Neural cell (in vitro differentiated cells): ENCODE results near the gene CCDC32. TPM values are rescaled to one million over a fixed set of nuclear protein-coding genes. Genes with fewer than 3 reads are reported as not detected.

Experiments used
- H2AFZ ChIP-seq: fragments of 200-600, 300-800 bp; sonication (generic), shearing (Covaris generic); 2 replicates; pipeline ENCODE4 v1.6.0; 2014; ENCODE audit warnings: low read depth, mild to moderate bottlenecking, antibody characterized with exemption, low read length, moderate library complexity
- H3F3A ChIP-seq: fragments of 200-600 bp; shearing (Covaris generic); 2 replicates; pipeline ENCODE4 v1.6.1; 2016; ENCODE audit warnings: mild to moderate bottlenecking, moderate library complexity, mixed read lengths, antibody characterized with exemption, low read length; ENCODE audit not compliant: insufficient read depth, poor library complexity, severe bottlenecking
- H3K27ac ChIP-seq: fragments of 200-600, 300-800 bp; sonication (generic), shearing (Covaris generic); 2 replicates; pipeline ENCODE4 v1.5.1; 2014; ENCODE audit warnings: mild to moderate bottlenecking, low read length, moderate library complexity
- H3K27me3 ChIP-seq: fragments of 300-800, 200-600 bp; sonication (generic), shearing (Covaris generic); 2 replicates; pipeline ENCODE4 v1.6.0; 2014; ENCODE audit warnings: mild to moderate bottlenecking, low read depth, low read length, moderate library complexity; ENCODE audit not compliant: insufficient read depth
- H3K36me3 ChIP-seq: fragments of 300-800, 200-600 bp; sonication (generic), shearing (Covaris generic); 2 replicates; pipeline ENCODE4 v1.5.1; 2014; ENCODE audit warnings: mild to moderate bottlenecking, antibody characterized with exemption, low read length, moderate library complexity; ENCODE audit not compliant: insufficient read depth
- H3K4me2 ChIP-seq: fragments of 300-800, 200-600 bp; sonication (generic), shearing (Covaris generic); 2 replicates; pipeline ENCODE4 v1.6.0; 2014; ENCODE audit warnings: mild to moderate bottlenecking, low read length
- H3K4me3 ChIP-seq: fragments of 300-800, 200-600 bp; sonication (generic), shearing (Covaris generic); 2 replicates; pipeline ENCODE4 v1.5.1; 2014; ENCODE audit warnings: mild to moderate bottlenecking, low read length, moderate library complexity
- H3K79me2 ChIP-seq: fragments of 200-600 bp; shearing (Covaris generic); replicated peaks from 2 replicates; pipeline ENCODE4 v1.6.0; 2014; ENCODE audit warnings: mild to moderate bottlenecking, low read length, moderate library complexity; ENCODE audit not compliant: insufficient read depth
- H3K9ac ChIP-seq: fragments of 300-800, 200-600 bp; sonication (generic), shearing (Covaris generic); 2 replicates; pipeline ENCODE4 v1.6.1; 2016; ENCODE audit warnings: mild to moderate bottlenecking, low read length, mixed read lengths
- H3K9me2 ChIP-seq: fragments of 200-600 bp; shearing (Covaris generic); 2 replicates; pipeline ENCODE4 v1.6.1; 2016; ENCODE audit warnings: mild to moderate bottlenecking, low read length, mixed read lengths; ENCODE audit not compliant: insufficient read depth
- H3K9me3 ChIP-seq: fragments of 200-600, 300-800 bp; sonication (generic), shearing (Covaris generic); 2 replicates; pipeline ENCODE4 v1.6.1; 2016; ENCODE audit warnings: mild to moderate bottlenecking, mixed run types, low read length, moderate library complexity, mixed read lengths
- H4K20me1 ChIP-seq: fragments of 200-600 bp; shearing (Covaris generic); 2 replicates; pipeline ENCODE4 v1.6.1; 2016; ENCODE audit warnings: mild to moderate bottlenecking, mixed run types; ENCODE audit not compliant: insufficient read depth
- CTCF ChIP-seq: fragments of 450-650 bp; IDR thresholded peaks from 2 replicates; pipeline ENCODE4 v1.5.1; 2014; ENCODE audit warnings: antibody characterized with exemption, mild to moderate bottlenecking, moderate library complexity; ENCODE audit not compliant: poor library complexity, severe bottlenecking
- EP300 ChIP-seq: fragments of 450-650 bp; conservative IDR thresholded peaks from 2 replicates; pipeline ENCODE4 v1.6.1; 2014; ENCODE audit warnings: antibody characterized with exemption, mild to moderate bottlenecking, moderate library complexity; ENCODE audit not compliant: poor library complexity, severe bottlenecking
- EZH2 ChIP-seq: fragments of 200-600, 300-800 bp; shearing (Covaris generic), sonication (generic); IDR thresholded peaks from 2 replicates; pipeline ENCODE4 v1.6.1; 2014; ENCODE audit warnings: antibody characterized with exemption, low read length, borderline replicate concordance, mild to moderate bottlenecking; ENCODE audit not compliant: insufficient read depth, poor library complexity, severe bottlenecking
- MXI1 ChIP-seq: fragments of 450-650 bp; conservative IDR thresholded peaks from 2 replicates; pipeline ENCODE4 v1.6.1; 2014; ENCODE audit warnings: antibody characterized with exemption, mild to moderate bottlenecking; ENCODE audit not compliant: poor library complexity, severe bottlenecking
- POLR2AphosphoS5 ChIP-seq: IDR thresholded peaks from 2 replicates; pipeline ENCODE4 v1.6.1; 2012
- RAD21 ChIP-seq: fragments of 450-650 bp; conservative IDR thresholded peaks from 2 replicates; pipeline ENCODE4 v1.6.1; 2014; ENCODE audit warnings: antibody characterized with exemption, mild to moderate bottlenecking, moderate library complexity
- REST ChIP-seq: IDR thresholded peaks from 2 replicates; pipeline ENCODE4 v1.6.1; 2012; ENCODE audit warnings: borderline replicate concordance
- SMC3 ChIP-seq: fragments of 450-650 bp; conservative IDR thresholded peaks from 2 replicates; pipeline ENCODE4 v1.6.1; 2014; ENCODE audit warnings: antibody characterized with exemption, mild to moderate bottlenecking, moderate library complexity; ENCODE audit not compliant: poor library complexity
- TAF1 ChIP-seq: IDR thresholded peaks from 2 replicates; pipeline ENCODE4 v1.6.1; 2012; ENCODE audit warnings: low read depth
- polyA plus RNA-seq: library from polyadenylated mRNA; depleted of rRNA; stranded (reverse); fragments of >200 nt; gene quantifications from 2 replicates; pipeline ENCODE4 v1.2.3, GENCODE V29; 2014

CCDC32 gene
- polyA plus RNA-seq, 1 donor from 2014 or later, result 34.2 TPM

DNA sequence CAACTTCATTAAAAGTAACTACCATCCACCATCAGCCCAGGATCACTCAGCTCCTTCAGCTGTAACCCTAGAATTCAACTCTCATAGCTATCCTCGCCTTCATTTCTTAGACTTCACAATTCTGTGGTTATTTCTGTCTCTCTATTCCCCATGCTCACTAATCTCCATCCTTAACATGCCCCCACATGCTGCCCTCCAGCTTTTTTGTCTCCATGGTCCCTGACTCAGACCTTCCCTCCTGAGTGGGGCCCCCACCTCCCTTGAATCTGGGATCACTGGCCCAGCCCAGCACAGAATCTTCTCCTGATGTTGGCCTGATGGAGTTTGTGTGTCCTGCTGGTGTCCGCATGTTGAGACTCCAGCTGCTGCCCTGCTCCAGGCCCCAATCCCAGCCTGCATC is 52.4 kb downstream of the CCDC32 start:
- Histone ChIP-seq H4K20me1 (no peaks in the 10 kb centered on the region), H2AFZ (no peak overlapping the region), H3K27ac (no peak overlapping the region), H3K9me3 (no peaks in the 10 kb centered on the region), H3F3A (no peaks in the 10 kb centered on the region), H3K9me2 (no peaks in the 10 kb centered on the region), H3K9ac (no peak overlapping the region), H3K4me3 (no peak overlapping the region), H3K36me3 (no peaks in the 10 kb centered on the region), H3K4me2 (no peak overlapping the region), H3K27me3 (peaks cover 40% of the 10 kb centered on the region), H3K79me2 (no peaks in the 10 kb centered on the region)
- TF ChIP-seq REST (no peak), EZH2 (no peak), POLR2AphosphoS5 (no peak), RAD21 (no peak), EP300 (no peak), TAF1 (no peak), SMC3 (no peak), CTCF (no peak), MXI1 (no peak)

- Histone ChIP-seq H3K9me3 (no peaks in the 10 kb centered on the region), H3K79me2 (no peaks in the 10 kb centered on the region), H3K9ac (no peak overlapping the region), H3K27me3 (peaks cover 40% of the 10 kb centered on the region), H4K20me1 (no peaks in the 10 kb centered on the region), H3K4me2 (no peak overlapping the region), H3K27ac (no peak overlapping the region), H3K9me2 (no peaks in the 10 kb centered on the region), H3K4me3 (peak overlapping the region; percentile 58), H2AFZ (no peak overlapping the region), H3K36me3 (no peaks in the 10 kb centered on the region), H3F3A (no peaks in the 10 kb centered on the region)
- TF ChIP-seq EZH2, result no peak
Measured at GRCh38 chr15:40511472-40512133, 53.2 kb downstream of the CCDC32 start.
